AG09319 (cell line): ENCODE measurements around the gene SLC25A26.

Source experiments
- DNase-seq: peaks from one replicate; pipeline ENCODE4 v3.0.0-alpha.2; 2010; ENCODE audit warnings: low read depth; ENCODE audit errors: extremely low read depth
- CTCF ChIP-seq: IDR thresholded peaks from 2 replicates; pipeline ENCODE4 v1.5.1; 2011; ENCODE audit warnings: low read depth, mild to moderate bottlenecking, inconsistent platforms, low read length, moderate library complexity

SLC25A26 gene

DNA sequence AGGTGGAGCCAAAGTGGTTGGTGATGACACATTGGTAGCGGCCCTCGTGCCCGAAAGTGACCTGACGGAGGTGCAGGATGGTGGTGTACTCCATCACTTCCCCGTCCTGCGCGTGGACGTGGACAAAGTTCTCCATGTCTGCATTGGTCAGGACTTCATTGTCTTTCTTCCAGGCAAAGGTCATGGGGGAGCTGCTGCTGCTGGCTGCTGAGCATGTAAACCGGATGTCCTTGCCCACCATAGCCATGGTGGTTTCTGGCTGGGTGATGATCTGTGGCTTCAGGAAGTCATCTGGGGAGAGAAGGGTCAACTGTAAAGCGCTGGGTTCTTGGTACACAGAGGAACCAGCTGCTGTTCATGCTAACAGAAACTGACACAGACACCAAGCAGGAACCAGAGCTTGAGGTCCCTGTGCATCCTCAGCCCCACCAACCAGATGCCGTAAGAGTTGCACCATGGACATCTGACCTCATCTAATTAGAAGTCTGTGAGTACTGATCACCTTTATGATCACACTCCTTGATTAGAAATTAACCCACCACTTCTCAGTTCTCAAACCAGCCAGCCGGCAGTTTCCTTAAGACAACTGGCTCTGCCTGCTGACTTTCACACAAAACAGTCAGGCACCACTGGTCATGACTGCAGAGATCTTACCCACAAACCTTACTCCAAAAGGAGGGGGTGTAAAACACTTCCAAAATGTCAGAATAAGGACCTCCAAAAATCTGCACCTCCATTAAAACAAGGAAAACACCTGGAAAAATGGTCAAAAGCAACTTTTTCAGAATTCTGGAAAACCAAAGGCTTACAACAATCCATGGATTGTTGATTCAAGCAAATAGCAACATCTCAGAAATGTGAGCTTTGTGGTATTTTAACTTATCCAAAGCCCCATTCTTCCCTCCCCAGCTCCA is 165.5 kb downstream of the SLC25A26 start:
- DNase-seq = no peak
- no peak for TF ChIP-seq CTCF

DNA sequence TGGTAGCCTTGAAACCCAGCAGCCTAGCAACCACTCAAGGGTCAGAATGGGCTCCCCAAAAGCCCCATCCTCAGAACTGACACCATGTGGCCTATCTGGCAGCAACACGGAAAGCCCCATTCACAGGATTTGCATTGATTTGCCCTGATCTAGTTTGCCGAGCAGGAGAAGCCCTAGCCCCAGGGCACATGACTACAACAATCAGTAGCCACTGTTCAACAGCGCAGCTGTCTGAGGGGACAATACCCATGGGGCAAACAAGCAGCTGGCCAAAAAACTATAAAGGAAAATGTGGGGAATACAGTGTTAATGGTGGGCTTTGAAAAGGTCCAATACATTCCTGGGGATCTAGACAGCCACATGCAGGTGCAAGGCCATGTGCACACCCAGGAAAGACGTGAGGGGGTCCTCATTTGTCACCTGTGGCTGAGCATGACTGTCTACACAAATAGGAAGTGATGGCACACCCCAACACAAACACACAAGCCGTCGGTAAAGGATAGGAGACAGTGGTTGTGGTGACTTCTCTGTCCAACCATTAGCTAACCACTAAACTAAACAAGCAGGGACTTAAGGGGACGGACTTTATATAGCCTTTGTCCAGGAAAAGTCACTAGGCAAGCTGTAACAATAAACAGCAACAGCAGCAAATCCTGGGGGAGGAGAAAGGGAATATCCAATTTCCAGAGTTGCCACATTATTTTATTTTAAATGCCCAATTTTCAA is 166.3 kb downstream of the SLC25A26 start:
- no peak for DNase-seq
- TF ChIP-seq CTCF = no peak

- DNase-seq = no peak
- no peak for TF ChIP-seq CTCF
Measured at GRCh38 chr3:66390013-66390412, 169.2 kb downstream of the SLC25A26 start.

- TF ChIP-seq CTCF = no peak
- no peak for DNase-seq
Measured at GRCh38 chr3:66392512-66392911, 171.7 kb downstream of the SLC25A26 start.

DNA sequence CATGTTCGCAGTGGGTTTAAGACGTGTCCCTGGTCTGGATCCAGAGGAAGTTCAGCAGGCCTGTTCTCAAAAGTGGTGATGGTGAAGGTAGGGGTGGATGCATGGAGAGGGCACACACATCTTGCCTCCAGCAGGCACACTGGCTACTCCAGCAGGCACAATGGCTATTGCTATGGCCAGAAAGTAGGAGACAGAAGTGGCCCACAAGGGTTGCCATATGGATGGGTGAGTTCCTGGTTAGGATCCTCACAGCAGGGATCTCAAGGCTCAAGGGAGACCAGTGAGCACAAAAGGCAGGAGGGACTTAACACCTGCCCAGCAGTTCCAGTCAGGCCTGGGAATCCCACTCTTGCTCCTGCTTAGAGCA is 172.1 kb downstream of the SLC25A26 start:
- TF ChIP-seq CTCF = no peak
- DNase-seq = no peak

DNA sequence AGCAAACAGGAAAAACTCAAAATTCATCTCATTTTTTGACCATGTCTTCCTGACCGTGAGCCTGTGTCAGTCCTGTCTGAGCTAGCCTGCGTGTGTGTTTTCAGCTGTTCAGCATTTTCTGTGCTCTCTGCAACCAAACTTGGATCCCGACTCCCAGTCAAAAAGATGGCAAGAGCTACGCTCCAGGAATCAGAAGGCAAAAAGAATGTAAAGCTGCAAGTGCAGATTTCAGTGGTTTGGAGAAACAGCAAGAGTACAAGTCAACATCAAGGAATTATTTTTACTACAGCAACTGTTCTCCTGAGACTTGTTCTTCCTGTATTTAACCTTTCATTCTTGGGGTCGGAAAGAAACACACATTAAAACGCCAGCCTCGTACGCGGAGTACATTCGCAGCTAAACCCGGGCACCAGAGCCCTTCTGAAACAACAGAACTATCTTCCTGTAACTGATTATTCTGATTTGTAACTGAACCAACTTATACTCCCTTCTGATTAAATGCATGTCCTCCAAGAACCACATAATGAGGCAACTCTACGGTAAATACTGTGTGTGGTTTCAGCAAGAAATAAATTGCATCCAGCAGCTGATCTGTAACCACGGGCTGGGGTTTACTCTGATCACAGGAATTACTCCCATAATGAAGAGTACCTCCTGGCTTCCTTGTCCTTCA is 172.7 kb downstream of the SLC25A26 start:
- TF ChIP-seq CTCF = no peak
- peak; percentile 59 for DNase-seq
